IMR-90 (cell line): ENCODE results near the gene SV2C. TPM values are rescaled to one million over a fixed set of nuclear protein-coding genes. Genes with fewer than 3 reads are reported as not detected.

Experiments
- ATAC-seq: fragments of 200-7000 bp; cut with Tn5 transposase; 2 replicates; pipeline ENCODE4 v1.9.1; 2020; ENCODE audit warnings: low read depth, mild to moderate bottlenecking, moderate library complexity
- BruUV-seq: library from RNA; stranded (reverse); fragments of 400-500 nt; replicated peaks from 2 replicates; lab custom pipeline; 2021; lab: Mats Ljungman, UMichigan
- CTCF ChIA-PET: fragments of 300-600 bp; formaldehyde crosslinking; extraction: SDS; loops from one replicate; lab custom pipeline; 2021; ENCODE audit warnings: antibody characterized with exemption; lab: Yijun Ruan, JAX
- POLR2A ChIA-PET: fragments of 300-600 bp; sonication (Branson Sonifier 250); formaldehyde crosslinking; loops from one replicate; lab custom pipeline; 2022; ENCODE audit warnings: antibody characterized with exemption; ENCODE audit not compliant: unreplicated experiment; lab: Charles Lee
- DNase-seq: peaks from one replicate; pipeline ENCODE4 v3.0.0; 2013
- H2AFZ ChIP-seq: replicated peaks from 2 replicates; pipeline ENCODE3; 2013; ENCODE audit warnings: low read length, mild to moderate bottlenecking; ENCODE audit not compliant: poor library complexity
- H2AK5ac ChIP-seq: 2 replicates; pipeline ENCODE4 v1.6.1; 2013; ENCODE audit warnings: low read depth, low read length, inconsistent platforms
- H2AK9ac ChIP-seq: replicated peaks from 2 replicates; pipeline ENCODE3; 2013; ENCODE audit warnings: mild to moderate bottlenecking, low read depth, low read length, moderate library complexity; ENCODE audit not compliant: poor library complexity
- H2BK120ac ChIP-seq: 2 replicates; pipeline ENCODE4 v1.6.1; 2013; ENCODE audit warnings: low read depth, low read length, inconsistent platforms
- H2BK15ac ChIP-seq: 3 replicates; pipeline ENCODE4 v1.6.1; 2013; ENCODE audit warnings: low read depth, low read length, inconsistent platforms
- H2BK20ac ChIP-seq: 2 replicates; pipeline ENCODE4 v1.6.1; 2013; ENCODE audit warnings: low read depth, mild to moderate bottlenecking, inconsistent platforms, low read length, moderate library complexity
- H2BK5ac ChIP-seq: 2 replicates; pipeline ENCODE4 v1.6.1; 2013; ENCODE audit warnings: mild to moderate bottlenecking, low read depth, low read length, inconsistent platforms; ENCODE audit not compliant: poor library complexity, severe bottlenecking
- H3K14ac ChIP-seq: replicated peaks from 2 replicates; pipeline ENCODE4 v1.6.1; 2013; ENCODE audit warnings: low read depth, low read length, inconsistent platforms
- H3K18ac ChIP-seq: 2 replicates; pipeline ENCODE4 v1.6.1; 2013; ENCODE audit warnings: low read depth, low read length, control low read depth
- H3K23ac ChIP-seq: 2 replicates; pipeline ENCODE4 v1.6.1; 2013; ENCODE audit warnings: low read depth, low read length, inconsistent platforms
- H3K27ac ChIP-seq: 2 replicates; pipeline ENCODE4 v1.5.1; 2013; ENCODE audit warnings: mild to moderate bottlenecking, control low read depth, low read length; ENCODE audit not compliant: insufficient read depth
- H3K27me3 ChIP-seq: 2 replicates; pipeline ENCODE4 v1.6.1; 2013; ENCODE audit warnings: low read length; ENCODE audit not compliant: control insufficient read depth, insufficient read depth
- H3K36me3 ChIP-seq: 2 replicates; pipeline ENCODE4 v1.6.1; 2013; ENCODE audit warnings: low read length, mixed read lengths; ENCODE audit not compliant: control insufficient read depth, insufficient read depth
- H3K4ac ChIP-seq: 2 replicates; pipeline ENCODE4 v1.6.1; 2013; ENCODE audit warnings: low read depth, low read length, inconsistent platforms
- H3K4me1 ChIP-seq: 2 replicates; pipeline ENCODE4 v1.6.1; 2013; ENCODE audit warnings: low read length, mixed read lengths; ENCODE audit not compliant: control insufficient read depth, insufficient read depth
- H3K4me2 ChIP-seq: 2 replicates; pipeline ENCODE4 v1.6.1; 2013; ENCODE audit warnings: low read depth, mild to moderate bottlenecking, control low read depth, low read length, moderate library complexity
- H3K4me3 ChIP-seq: 2 replicates; pipeline ENCODE4 v1.5.1; 2013; ENCODE audit warnings: low read depth, mild to moderate bottlenecking, control low read depth, low read length, moderate library complexity; ENCODE audit not compliant: insufficient read depth
- H3K56ac ChIP-seq: 2 replicates; pipeline ENCODE4 v1.6.1; 2013; ENCODE audit warnings: low read length, inconsistent platforms; ENCODE audit not compliant: insufficient read depth; ENCODE audit errors: extremely low read depth
- H3K79me1 ChIP-seq, 2 experiments: 2 replicates each; pipeline ENCODE4 v1.6.1; 2013; ENCODE audit warnings: low read length in 2 of 2, inconsistent platforms in 1 of 2, low read depth in 1 of 2
- H3K9ac ChIP-seq: 2 replicates; pipeline ENCODE4 v1.6.1; 2013; ENCODE audit warnings: low read depth, low read length, control low read depth
- H3K9me1 ChIP-seq: 2 replicates; pipeline ENCODE4 v1.6.1; 2013; ENCODE audit warnings: low read length, inconsistent platforms; ENCODE audit not compliant: insufficient read depth
- H3K9me3 ChIP-seq: 2 replicates; pipeline ENCODE4 v1.6.1; 2013; ENCODE audit warnings: low read length; ENCODE audit not compliant: control insufficient read depth, insufficient read depth
- H4K20me1 ChIP-seq: 2 replicates; pipeline ENCODE4 v1.6.1; 2013; ENCODE audit warnings: low read length, inconsistent platforms; ENCODE audit not compliant: insufficient read depth
- H4K5ac ChIP-seq: 2 replicates; pipeline ENCODE4 v1.6.1; 2013; ENCODE audit warnings: mild to moderate bottlenecking, low read depth, low read length, control low read depth
- H4K8ac ChIP-seq, 2 experiments: 2 replicates each; pipeline ENCODE4 v1.6.1; 2013; ENCODE audit warnings: low read depth in 2 of 2, low read length in 2 of 2, control low read depth in 1 of 2, inconsistent platforms in 1 of 2
- H4K91ac ChIP-seq: 2 replicates; pipeline ENCODE4 v1.6.1; 2013; ENCODE audit warnings: low read depth, low read length, inconsistent platforms; ENCODE audit not compliant: insufficient read depth
- CEBPB ChIP-seq: IDR thresholded peaks from 2 replicates; pipeline ENCODE4 v1.6.1; 2012; ENCODE audit warnings: low read depth, low read length, improper control_type of control experiment
- CHD1 ChIP-seq: IDR thresholded peaks from 2 replicates; pipeline ENCODE4 v1.6.1; 2012; ENCODE audit warnings: low read depth, low read length, improper control_type of control experiment
- FOS ChIP-seq: fragments of 150-350 bp; IDR thresholded peaks from 2 replicates; pipeline ENCODE4 v1.6.1; 2016; ENCODE audit warnings: low read depth, low read length
- MAFK ChIP-seq: IDR thresholded peaks from 2 replicates; pipeline ENCODE4 v1.6.1; 2012; ENCODE audit warnings: low read depth, low read length, improper control_type of control experiment
- MAZ ChIP-seq: IDR thresholded peaks from 2 replicates; pipeline ENCODE4 v1.6.1; 2012; ENCODE audit warnings: low read depth, mild to moderate bottlenecking, low read length, improper control_type of control experiment, moderate library complexity, borderline replicate concordance
- MXI1 ChIP-seq: IDR thresholded peaks from 2 replicates; pipeline ENCODE4 v1.6.1; 2012; ENCODE audit warnings: low read depth, mild to moderate bottlenecking, low read length, moderate library complexity, borderline replicate concordance
- NFE2L2 ChIP-seq: fragments of 150-350 bp; IDR thresholded peaks from 2 replicates; pipeline ENCODE4 v1.6.1; 2016; ENCODE audit warnings: low read depth, mild to moderate bottlenecking, low read length
- POLR2A ChIP-seq: IDR thresholded peaks from 2 replicates; pipeline ENCODE4 v1.6.1; 2012; ENCODE audit warnings: mild to moderate bottlenecking, low read depth, low read length
- RAD21 ChIP-seq: IDR thresholded peaks from 2 replicates; pipeline ENCODE4 v1.6.1; 2012; ENCODE audit warnings: low read length, improper control_type of control experiment
- RCOR1 ChIP-seq: IDR thresholded peaks from 2 replicates; pipeline ENCODE4 v1.6.1; 2012; ENCODE audit warnings: mild to moderate bottlenecking, low read length, improper control_type of control experiment; ENCODE audit not compliant: insufficient replicate concordance
- RFX5 ChIP-seq: IDR thresholded peaks from 2 replicates; pipeline ENCODE4 v1.8.0; 2012; ENCODE audit warnings: low read depth, mild to moderate bottlenecking, low read length, moderate library complexity
- SMC3 ChIP-seq: fragments of 150-350 bp; IDR thresholded peaks from 2 replicates; pipeline ENCODE4 v1.6.1; 2016; ENCODE audit warnings: low read depth, mild to moderate bottlenecking, antibody characterized with exemption, low read length, moderate library complexity
- WGBS, 2 experiments: methylation state at CpG; one replicate each; pipeline versions ENCODE4 v1.1.5 to v1.1.7; 2013; ENCODE audit warnings: missing lambda C conversion rate in 2 of 2; ENCODE audit not compliant: insufficient read length in 1 of 2; ENCODE audit errors: extremely low coverage in 2 of 2; 5-methylcytosine and 5-hydroxymethylcytosine counted together
- dilution Hi-C: fragments of 300-500 bp; cut with HindIII; formaldehyde crosslinking; loops from one replicate; pipeline ENCODE4 v1.14.3; 2018; ENCODE audit warnings: low sequenced_read_pairs; ENCODE audit not compliant: unreplicated experiment
- in situ Hi-C: fragments of 300-500 bp; cut with MboI; formaldehyde crosslinking; loops from 3 replicates; pipeline ENCODE4 v1.14.3; 2019; ENCODE audit warnings: low sequenced_read_pairs, inconsistent platforms, mixed read lengths
- intact Hi-C: fragments of 100-400 bp; cut with micrococcal nuclease; formaldehyde crosslinking; loops from 2 replicates; pipeline ENCODE4 v1.10.0; 2022
- polyA plus RNA-seq, 3 experiments: library from polyadenylated mRNA; depleted of rRNA; stranded (reverse); fragments of >200 nt; gene quantifications; 2 replicates each; pipeline ENCODE4 v1.2.3, GENCODE V29; 2012; ENCODE audit warnings: low replicate concordance in 1 of 3
- total RNA-seq: library from RNA; depleted of rRNA; stranded (reverse); fragments of >200 nt; gene quantifications from 2 replicates; pipeline ENCODE4 v1.2.3, GENCODE V29; 2012
- TF ChIP-seq, protein P1 (sequence below): conservative IDR thresholded peaks from 2 replicates; pipeline ENCODE4 v1.5.1; 2012; ENCODE audit warnings: mild to moderate bottlenecking, low read depth, low read length, improper control_type of control experiment
- TF ChIP-seq, protein P2 (sequence below): fragments of 150-350 bp; IDR thresholded peaks from 2 replicates; pipeline ENCODE4 v1.6.1; 2017; ENCODE audit warnings: mild to moderate bottlenecking, antibody characterized with exemption, low read length, low read depth

The SV2C gene
- total and polyA plus RNA-seq, 2 of the 4 experiments (the other 2 are of a cell fraction): not detected

DNA sequence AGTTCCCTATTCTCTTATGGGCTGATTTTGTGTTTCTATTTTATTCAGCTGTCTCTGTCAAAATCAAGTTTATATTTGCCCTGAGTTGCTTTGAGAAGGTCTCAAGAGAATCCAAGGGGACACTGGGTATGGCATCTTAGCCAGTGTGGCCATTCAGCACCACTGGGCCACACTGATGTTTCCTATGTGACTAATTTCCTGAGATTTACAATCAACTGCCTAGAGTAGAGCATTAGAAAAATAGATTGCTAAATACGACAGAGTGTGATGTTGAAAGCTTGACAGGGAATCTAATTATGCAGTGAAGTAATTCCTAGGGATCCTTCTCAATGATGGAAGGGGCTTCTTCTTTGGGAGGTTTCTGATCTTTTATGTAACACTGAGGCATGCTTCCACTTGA lies 141.7 kb downstream of the SV2C start:
- no CpG with 5 or more reads among the region's 1 CpG for WGBS, 2 experiments
- H2BK20ac ChIP-seq: no peak overlapping the region
- H2BK15ac ChIP-seq: no peak overlapping the region
- no peaks in the 10 kb centered on the region for H3K36me3 ChIP-seq
- dilution Hi-C loops (no loop called here), in situ Hi-C loops (no loop called here), intact Hi-C loops (no loop called here)
- no peak overlapping the region for H3K14ac ChIP-seq
- H3K9me1 ChIP-seq: no peaks in the 10 kb centered on the region
- H3K9ac ChIP-seq: no peak overlapping the region
- no peak overlapping the region for H3K23ac ChIP-seq
- H3K18ac ChIP-seq: no peak overlapping the region
- ChIA-PET POLR2A (no interaction called here), CTCF (no interaction called here)
- TF ChIP-seq SMC3 (no peak), RFX5 (no peak), NFE2L2 (no peak), FOS (no peak), CEBPB (no peak), RAD21 (no peak), CHD1 (no peak), MXI1 (no peak), MAFK (no peak), POLR2A (no peak), MAZ (no peak), RCOR1 (no peak)
- TF ChIP-seq, protein P1, sequence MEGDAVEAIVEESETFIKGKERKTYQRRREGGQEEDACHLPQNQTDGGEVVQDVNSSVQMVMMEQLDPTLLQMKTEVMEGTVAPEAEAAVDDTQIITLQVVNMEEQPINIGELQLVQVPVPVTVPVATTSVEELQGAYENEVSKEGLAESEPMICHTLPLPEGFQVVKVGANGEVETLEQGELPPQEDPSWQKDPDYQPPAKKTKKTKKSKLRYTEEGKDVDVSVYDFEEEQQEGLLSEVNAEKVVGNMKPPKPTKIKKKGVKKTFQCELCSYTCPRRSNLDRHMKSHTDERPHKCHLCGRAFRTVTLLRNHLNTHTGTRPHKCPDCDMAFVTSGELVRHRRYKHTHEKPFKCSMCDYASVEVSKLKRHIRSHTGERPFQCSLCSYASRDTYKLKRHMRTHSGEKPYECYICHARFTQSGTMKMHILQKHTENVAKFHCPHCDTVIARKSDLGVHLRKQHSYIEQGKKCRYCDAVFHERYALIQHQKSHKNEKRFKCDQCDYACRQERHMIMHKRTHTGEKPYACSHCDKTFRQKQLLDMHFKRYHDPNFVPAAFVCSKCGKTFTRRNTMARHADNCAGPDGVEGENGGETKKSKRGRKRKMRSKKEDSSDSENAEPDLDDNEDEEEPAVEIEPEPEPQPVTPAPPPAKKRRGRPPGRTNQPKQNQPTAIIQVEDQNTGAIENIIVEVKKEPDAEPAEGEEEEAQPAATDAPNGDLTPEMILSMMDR: no peak
- TF ChIP-seq, protein P2, sequence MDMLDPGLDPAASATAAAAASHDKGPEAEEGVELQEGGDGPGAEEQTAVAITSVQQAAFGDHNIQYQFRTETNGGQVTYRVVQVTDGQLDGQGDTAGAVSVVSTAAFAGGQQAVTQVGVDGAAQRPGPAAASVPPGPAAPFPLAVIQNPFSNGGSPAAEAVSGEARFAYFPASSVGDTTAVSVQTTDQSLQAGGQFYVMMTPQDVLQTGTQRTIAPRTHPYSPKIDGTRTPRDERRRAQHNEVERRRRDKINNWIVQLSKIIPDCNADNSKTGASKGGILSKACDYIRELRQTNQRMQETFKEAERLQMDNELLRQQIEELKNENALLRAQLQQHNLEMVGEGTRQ: no peak
- no peak overlapping the region for H2AFZ ChIP-seq
- no peak overlapping the region for H4K91ac ChIP-seq
- H2AK5ac ChIP-seq: no peak overlapping the region
- no peaks in the 10 kb centered on the region for H3K4me1 ChIP-seq
- H2BK5ac ChIP-seq: no peak overlapping the region
- H2AK9ac ChIP-seq: no peak overlapping the region
- H4K8ac ChIP-seq: no peak overlapping the region
- H3K27ac ChIP-seq: no peak overlapping the region
- no peaks in the 10 kb centered on the region for H3K9me3 ChIP-seq
- no peaks in the 10 kb centered on the region for H3K79me1 ChIP-seq
- no peaks in the 10 kb centered on the region for H4K20me1 ChIP-seq
- H4K5ac ChIP-seq: no peak overlapping the region
- no peak for ATAC-seq
- H3K4me3 ChIP-seq: no peak overlapping the region
- DNase-seq: no peak
- H3K4me2 ChIP-seq: no peak overlapping the region
- no peak overlapping the region for H3K4ac ChIP-seq
- no TSS peak for BruUV-seq
- no peak overlapping the region for H3K56ac ChIP-seq
- no peak overlapping the region for H2BK120ac ChIP-seq
- H3K27me3 ChIP-seq: no peaks in the 10 kb centered on the region
